Mesodermal cell (in vitro differentiated cells): ENCODE results near the gene LAX1.

ENCODE experiments used
- H3K27ac ChIP-seq: 2 replicates; pipeline ENCODE4 v1.7.0; 2013; ENCODE audit warnings: mild to moderate bottlenecking, low read depth, low read length, moderate library complexity; ENCODE audit not compliant: severe bottlenecking
- H3K36me3 ChIP-seq: 2 replicates; pipeline ENCODE4 v1.7.1; 2013; ENCODE audit warnings: mild to moderate bottlenecking, low read length, moderate library complexity; ENCODE audit not compliant: control insufficient read depth, insufficient read depth
- H3K4me1 ChIP-seq: one replicate; pipeline ENCODE4 v1.7.1; 2013; ENCODE audit warnings: mild to moderate bottlenecking, low read length; ENCODE audit not compliant: insufficient read depth, control insufficient read depth, poor library complexity, severe bottlenecking
- H3K4me3 ChIP-seq: 2 replicates; pipeline ENCODE4 v1.7.0; 2013; ENCODE audit warnings: low read length, control low read depth, mild to moderate bottlenecking; ENCODE audit not compliant: insufficient read depth, poor library complexity, severe bottlenecking; ENCODE audit errors: extremely low read depth
- H3K9me3 ChIP-seq: 2 replicates; pipeline ENCODE4 v1.7.1; 2013; ENCODE audit warnings: mild to moderate bottlenecking, low read length, moderate library complexity; ENCODE audit not compliant: control insufficient read depth
- WGBS, 2 experiments: methylation state at CpG; one replicate each; pipeline ENCODE4 v1.1.5; 2013; ENCODE audit warnings: missing lambda C conversion rate in 2 of 2; ENCODE audit not compliant: insufficient coverage in 2 of 2; 5-methylcytosine and 5-hydroxymethylcytosine counted together

LAX1 gene

DNA sequence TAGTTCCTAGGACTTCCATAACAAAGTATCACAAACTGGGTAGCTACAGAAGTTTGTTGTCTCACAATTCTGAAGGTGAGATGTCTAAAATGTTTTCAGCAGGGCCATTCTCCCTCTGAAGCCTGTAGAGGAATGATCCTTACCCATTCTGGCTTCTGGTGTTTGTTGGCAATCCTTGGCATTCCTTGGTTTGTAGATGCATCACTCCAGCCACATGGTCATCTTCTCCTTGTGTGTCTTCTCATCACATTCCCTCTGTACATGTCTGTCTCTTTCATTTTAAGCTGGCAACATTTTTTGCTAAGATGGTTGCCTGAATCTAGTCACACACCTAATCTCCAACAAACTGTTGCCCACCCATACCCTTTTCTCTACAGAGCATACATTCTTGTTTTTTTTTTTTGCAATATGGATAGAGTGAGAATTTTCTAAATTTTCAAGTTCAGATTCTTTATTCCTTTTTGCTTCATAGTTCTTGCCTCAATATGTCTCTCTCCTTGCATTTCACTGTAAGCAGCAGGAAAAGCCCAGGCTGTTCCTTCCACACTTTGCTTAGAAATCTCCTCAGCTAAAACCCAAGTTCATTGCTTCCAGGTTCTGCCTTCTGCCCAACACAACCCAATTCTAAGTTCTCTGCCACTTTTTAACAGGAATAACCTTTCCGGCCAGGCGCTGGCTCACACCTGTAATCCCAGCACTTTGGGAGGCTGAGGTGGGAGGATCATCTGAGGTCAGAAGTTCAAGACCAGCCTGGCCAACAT is 48.8 kb downstream of the LAX1 start:
- Histone ChIP-seq H3K4me1 (no peaks in the 10 kb centered on the region), H3K27ac (no peak overlapping the region), H3K4me3 (no peak overlapping the region), H3K9me3 (no peaks in the 10 kb centered on the region), H3K36me3 (peaks cover 75% of the 10 kb centered on the region)
- WGBS, 2 experiments: no CpG with 5 or more reads among the region's 2 CpGs

DNA sequence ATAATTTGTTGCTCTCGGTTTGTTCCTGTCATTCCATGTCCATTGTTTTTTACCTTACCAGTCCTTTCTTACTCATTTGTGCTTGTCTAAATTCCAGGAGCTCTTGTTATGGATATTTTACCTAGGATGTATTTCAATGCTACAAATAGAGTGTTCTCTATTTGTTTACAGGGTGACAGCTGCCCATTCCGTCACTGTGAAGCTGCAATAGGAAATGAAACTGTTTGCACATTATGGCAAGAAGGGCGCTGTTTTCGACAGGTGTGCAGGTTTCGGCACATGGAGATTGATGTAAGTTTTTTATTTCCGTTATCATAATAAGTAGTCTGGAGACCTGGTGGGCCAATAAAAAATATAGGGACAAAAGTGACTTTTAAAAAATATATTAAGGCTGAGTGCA is 53.4 kb downstream of the LAX1 start:
- peaks cover 85% of the 10 kb centered on the region for H3K36me3 ChIP-seq
- WGBS, 2 experiments: 91 to 98% methylated on average over 5 of the region's 6 CpGs

DNA sequence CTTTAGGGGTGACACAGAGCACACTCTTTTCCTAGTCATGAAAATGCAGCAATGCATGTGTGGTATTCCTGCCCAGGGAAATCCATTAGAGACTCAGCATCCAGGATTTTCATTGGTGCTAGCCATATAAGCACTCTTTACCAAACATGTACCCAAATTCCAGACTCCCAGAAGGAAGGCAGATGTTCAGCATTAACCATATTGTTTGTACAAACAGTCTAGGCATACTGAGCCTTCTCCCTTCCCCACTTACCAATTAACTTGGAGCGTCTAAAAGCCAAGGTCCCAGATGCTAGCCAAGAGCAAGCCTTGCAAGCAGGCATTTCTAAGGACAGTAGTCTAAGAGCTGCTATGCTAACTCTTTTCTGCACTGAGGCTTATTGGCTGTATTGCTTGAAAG is 58.3 kb downstream of the LAX1 start:
- no peaks in the 10 kb centered on the region for H3K9me3 ChIP-seq
- no peaks in the 10 kb centered on the region for H3K4me1 ChIP-seq
- WGBS, 2 experiments: 88 to 100% methylated on average over 1 of the region's 1 CpG
- H3K27ac ChIP-seq: no peak overlapping the region
- H3K36me3 ChIP-seq: peaks cover 86% of the 10 kb centered on the region
- no peak overlapping the region for H3K4me3 ChIP-seq

More for the DNA sequence above, 53.4 kb downstream of the LAX1 start:
- H3K4me3 ChIP-seq: no peak overlapping the region
- no peaks in the 10 kb centered on the region for H3K9me3 ChIP-seq
- no peaks in the 10 kb centered on the region for H3K4me1 ChIP-seq
- no peak overlapping the region for H3K27ac ChIP-seq
